T1000 (cell line): ENCODE measurements around the gene MID1.

Source experiments
- DNase-seq: peaks from one replicate; lab custom pipeline; 2025; ENCODE audit warnings: mixed read lengths; lab: John Stamatoyannopoulos, UW

The MID1 gene

GRCh38 chrX:10429908-10430307 is 190.5 kb downstream of the MID1 start:
- no peak for DNase-seq

DNA sequence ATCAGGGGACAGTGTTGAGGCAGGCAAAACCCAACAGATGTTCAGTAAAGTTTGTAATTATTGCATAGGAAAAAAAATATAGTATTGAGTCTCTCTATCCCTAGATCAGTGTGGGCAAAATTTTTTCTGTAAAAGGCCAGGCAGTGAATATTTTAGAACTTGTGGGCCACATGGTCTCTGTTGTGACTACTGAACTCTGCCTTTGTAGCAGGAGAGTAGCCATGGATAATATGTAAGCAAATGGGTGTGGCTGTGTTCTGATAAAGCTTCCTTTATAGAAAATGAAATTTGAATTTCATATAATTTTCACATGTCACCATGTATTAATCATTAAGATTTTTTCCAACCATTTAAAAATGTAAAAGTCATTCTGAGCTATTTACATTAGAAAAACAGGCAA is 193.1 kb downstream of the MID1 start:
- no peak for DNase-seq

DNA sequence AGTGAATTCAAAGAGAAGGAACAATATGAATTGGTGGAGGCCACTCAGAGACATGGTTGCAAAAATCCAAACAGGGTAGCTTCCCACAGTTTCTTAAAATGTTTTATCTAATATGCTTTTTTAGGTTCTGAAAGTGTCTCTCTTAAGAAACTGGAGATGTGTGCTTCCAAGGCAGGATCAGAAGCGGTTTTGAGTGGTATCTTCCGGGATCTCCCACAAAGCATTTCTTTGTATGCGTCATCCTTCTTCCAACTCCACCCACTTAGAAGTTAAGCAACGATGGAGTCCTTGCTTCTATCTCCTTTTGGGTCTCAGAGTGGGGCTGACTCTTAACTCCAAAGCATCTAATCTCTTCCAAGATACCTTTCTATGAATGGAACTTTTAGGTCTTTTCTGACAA is 196.7 kb downstream of the MID1 start:
- DNase-seq, result no peak

GRCh38 chrX:10420134-10420533 is 200.3 kb downstream of the MID1 start:
- no peak for DNase-seq

- no peak for DNase-seq
These were observed 204.0 kb downstream of the MID1 start for GRCh38 chrX:10416424-10416823.

DNA sequence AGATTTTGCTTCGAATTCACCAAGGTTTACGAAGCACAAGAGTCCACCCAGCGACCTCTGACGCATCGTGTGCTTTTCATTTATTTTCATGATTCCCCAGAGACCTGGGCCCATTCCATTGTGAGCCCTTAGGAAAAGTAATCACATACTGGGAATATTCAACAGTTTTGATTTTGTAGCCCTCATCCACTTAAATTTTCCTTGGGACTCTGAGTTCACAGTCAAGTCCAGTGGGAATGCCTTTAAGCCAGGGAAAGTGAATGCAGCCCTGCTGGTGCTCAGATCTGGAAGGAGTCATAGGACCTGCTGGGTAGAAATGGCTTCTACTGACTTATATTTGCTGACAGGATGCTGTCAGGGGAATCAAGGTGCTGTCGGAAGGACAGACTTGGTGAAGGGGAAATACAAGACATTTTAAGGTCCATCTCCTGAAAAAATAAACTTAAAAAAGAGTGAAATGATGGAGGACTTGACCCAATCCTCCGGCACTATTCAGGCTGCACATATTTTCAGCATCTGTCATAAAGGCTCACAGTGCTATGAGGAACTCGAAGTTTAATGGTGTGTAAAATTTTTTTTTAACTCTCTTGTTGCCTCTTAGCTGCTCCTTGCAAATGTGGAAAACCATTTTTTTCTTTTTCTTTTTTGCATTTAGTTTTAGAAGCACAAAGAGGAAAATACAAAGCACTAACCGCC is 204.9 kb downstream of the MID1 start:
- peak; percentile 20 for DNase-seq

- DNase-seq, result no peak
These were observed 205.5 kb downstream of the MID1 start for GRCh38 chrX:10414862-10415261.

DNA sequence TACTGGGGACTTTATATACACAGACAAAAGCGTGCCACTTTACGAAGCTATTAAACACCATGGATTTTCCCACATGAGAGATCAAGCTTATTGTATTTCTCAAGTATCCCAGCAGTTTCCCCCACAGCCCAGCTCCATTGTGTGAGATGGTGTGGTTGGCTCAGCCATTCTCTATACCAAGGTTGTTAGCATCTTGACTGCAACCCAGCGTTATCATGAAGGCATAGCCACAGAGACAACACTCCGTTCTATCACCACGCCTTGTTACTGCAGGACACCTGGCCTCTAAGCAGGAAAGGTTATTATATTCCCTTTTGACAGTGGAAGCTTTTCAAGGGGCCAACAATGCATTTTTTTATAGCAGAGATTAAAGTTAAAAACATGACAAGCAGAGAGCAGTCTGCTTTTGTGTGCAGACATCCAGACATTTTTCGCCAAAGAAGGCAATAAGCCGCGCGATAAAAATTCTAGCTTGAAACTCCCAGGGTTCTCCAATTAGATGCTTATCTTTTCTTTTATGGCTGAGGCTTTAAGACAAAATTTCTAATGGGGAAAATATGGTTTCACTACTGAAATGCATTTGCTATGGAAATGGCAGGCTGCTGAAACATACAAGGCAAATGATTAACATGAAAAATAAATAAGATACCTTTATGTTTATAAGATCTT is 206.1 kb downstream of the MID1 start:
- DNase-seq, result no peak

DNA sequence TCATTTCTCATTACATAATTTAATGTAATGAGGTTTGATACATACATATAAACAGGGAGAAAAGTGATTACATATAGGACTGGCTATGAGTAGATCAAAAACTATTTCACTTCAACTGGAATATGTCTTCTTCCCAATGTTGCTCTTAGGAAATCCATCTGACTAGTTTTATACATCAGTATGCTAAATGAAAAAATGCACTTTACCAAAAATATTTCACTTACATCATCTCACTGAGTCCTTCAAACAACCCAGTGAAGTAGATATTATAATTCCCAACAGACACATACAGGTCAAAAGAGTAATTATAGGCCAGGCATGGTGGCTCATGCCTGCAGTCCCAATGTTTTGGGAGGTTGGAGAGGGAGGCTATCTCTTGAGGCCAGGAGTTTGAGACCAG is 215.9 kb downstream of the MID1 start:
- DNase-seq, result no peak

DNA sequence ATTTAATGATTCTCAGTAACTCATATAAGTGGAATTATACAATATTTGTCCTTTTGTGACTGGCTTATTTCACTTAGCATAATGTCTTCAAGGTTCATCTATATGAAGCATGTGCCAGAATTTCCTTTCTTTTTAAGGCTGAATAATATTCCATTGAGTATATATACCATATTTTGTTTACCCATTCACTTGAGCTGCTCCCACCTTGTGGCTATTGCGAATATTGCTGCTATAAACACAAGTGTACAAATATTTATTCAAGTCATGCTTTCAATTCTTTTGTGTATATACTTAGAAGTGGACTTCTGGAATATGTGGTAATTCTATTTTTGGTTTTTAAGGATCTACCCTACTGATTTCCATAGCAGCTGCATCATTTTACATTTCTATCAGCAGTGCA is 219.1 kb downstream of the MID1 start:
- no peak for DNase-seq

DNA sequence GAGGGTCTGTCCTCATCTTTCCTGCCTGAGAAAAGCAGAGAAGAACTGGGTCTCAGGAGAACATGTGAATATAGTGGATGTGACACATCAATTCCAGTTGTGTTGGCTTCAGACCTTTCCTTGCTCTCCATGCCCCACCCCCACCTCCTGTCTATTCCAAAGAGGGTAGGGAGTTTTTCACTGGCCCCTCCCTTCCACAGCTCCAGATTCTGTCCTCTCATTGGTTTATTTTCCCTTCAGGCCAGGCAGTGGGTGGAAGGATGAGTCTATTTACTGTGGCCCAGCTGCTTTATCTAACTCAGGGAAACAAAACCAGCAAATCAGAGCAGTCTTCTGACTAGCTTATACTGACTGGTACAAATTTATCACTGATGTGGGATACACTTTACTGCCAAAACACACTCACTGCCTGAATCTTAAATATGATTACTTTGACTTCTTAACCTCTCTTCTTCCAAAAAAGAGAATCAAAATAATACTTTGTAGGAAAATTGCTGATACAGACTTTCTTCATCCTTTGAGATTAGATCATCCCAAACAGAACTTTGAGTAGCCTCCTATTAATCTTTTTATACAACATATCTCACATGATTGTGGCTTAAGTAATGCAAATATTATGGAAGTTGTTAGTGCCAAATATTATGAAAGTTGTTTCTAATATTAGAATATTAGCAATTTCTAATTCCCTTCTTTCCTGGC is 221.2 kb downstream of the MID1 start:
- no peak for DNase-seq

DNA sequence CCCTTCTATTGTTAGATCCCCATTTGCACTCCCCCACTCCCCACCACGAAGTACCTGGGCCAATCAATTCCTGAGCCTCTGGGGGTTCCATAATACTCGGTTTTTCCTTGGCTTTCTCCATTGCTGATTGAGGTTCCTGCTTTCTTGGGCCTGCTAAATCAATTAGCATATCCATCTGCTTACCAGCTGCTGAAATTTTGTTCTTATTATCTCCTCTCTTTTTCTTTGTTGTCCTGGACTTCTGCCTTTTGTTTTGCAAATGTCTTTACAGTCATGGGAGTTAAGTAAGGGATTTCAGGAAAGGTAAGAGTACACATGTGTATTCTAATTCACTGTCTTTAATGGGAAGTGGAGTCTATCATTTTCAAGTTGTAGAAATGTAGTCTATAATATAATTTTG is 222.2 kb downstream of the MID1 start:
- DNase-seq, result no peak

DNA sequence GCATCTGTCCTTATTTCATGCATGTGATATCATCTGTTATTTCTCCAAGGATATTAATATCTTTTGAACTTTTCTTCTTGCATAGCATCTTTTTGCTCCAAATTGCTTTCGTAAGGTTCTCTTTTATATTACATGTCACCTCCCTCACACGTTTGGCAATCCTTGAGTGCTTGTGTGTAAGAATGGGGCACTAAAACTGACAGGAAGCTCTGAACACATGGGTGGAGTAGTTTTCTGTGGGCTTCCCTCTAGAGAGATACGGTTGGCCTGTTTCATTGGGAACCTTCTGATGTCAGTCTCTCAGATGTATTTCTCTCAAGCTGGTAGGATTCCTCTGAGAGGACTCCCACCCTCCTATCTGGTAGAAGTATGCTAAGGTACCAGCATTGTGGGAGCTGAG is 223.0 kb downstream of the MID1 start:
- DNase-seq, result no peak

DNA sequence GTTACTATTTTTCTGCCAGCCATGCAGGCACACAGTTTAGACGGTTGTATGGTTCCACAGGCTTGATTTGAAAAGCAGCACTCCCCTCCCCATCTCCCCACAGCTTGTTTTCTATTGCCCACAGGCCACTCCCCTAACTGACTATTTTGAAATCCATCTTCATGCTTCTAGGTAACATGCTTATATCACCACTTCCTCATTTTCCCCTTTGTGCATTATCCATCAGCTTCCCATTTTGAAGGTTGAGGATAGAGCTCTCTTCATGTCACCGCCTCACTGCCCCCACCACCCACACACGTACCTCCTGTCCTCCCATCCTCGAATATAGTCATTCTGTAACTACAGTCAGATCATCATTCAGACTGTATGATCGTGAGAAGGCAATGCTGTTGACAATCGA is 224.7 kb downstream of the MID1 start:
- DNase-seq, result no peak
